HG02840 (cell line): ENCODE measurements around the gene RNF7.
"Not testable (repeated sequence)": the region's sequence is repeated elsewhere in the genome, so short reads cannot be mapped to it uniquely, and the experiment has no call there.

ENCODE experiments used
- ATAC-seq: cut with Tn5 transposase; IDR thresholded peaks from one replicate; pipeline ENCODE4 v1.9.1; 2021; ENCODE audit warnings: mild to moderate bottlenecking, moderate library complexity, moderate number of reproducible peaks; ENCODE audit not compliant: unreplicated experiment, low FRiP score

The RNF7 gene

GRCh38 chr3:141729240-141729639 lies 8.9 kb upstream of the RNF7 start:
- ATAC-seq, result no peak

DNA sequence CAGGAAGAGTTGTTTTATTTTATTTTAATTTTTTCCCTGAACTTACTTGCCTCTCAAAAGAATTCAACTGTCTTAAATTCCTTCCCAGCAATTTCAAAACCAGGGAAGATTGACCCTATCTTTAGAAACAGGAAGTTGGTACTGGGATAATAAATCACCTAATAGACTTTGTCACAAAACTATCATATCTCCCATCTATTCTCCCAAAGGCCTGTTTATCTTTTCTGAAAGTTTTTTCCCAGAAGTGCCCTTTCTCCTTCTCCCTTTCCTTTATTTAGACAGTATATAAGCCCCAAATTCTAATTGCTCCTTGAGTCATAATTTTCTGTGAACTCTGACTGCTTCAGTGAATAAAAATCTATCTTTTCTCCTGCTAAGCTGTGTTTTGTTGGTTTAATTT lies 2.9 kb upstream of the RNF7 start:
- ATAC-seq, result no peak

- ATAC-seq, result no peak
Observed at GRCh38 chr3:141735770-141736465, 2.2 kb upstream of the RNF7 start.

DNA sequence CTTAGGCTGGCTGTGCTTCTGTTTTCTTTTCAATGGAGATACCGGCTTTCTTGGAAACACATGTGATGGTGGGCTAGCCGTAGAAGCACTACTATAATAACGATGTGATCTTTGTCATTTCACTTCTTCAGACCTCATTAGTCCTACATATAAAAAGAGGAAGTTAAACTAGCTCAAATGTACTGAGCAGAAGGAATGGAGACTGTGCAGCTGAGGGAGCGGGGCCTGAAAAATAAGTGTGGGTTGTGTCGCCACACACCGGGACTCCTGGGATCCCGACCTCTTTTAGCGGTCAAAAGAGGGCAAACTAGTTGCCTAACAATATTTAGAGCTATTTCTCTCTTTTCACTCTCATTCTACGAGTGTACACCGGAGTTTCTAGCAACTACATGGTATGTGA lies 1.0 kb upstream of the RNF7 start:
- ATAC-seq, result no peak

GRCh38 chr3:141737678-141738021 lies 448 bp upstream of the RNF7 start:
- no peak for ATAC-seq

DNA sequence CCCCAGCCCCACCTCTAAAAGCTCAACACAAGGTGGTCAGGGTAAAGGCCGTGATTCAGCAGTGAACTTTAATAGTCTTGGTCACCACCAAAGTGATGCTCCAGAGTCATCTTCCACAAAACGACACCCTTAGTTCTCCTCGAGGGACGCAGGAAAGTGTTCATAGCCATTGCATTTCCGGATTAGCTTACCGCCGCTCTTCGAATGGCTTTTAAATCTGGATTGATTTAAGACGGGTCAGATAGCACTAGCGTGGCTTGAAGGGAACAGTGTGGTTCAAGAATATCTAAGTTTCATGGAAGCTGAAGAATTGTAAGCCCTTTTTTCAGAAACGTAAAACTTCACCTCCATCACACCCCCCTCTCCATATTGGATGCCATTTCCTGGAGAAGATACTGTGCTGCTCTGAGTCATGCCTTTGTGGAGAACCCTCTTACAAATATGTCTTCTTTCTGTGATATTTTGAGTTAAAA lies 829 bp downstream of the RNF7 start:
- no peak for ATAC-seq

- no peak for ATAC-seq
Observed at GRCh38 chr3:141739731-141740130, 1.6 kb downstream of the RNF7 start.

GRCh38 chr3:141740349-141740748 lies 2.3 kb downstream of the RNF7 start:
- ATAC-seq, result no peak

DNA sequence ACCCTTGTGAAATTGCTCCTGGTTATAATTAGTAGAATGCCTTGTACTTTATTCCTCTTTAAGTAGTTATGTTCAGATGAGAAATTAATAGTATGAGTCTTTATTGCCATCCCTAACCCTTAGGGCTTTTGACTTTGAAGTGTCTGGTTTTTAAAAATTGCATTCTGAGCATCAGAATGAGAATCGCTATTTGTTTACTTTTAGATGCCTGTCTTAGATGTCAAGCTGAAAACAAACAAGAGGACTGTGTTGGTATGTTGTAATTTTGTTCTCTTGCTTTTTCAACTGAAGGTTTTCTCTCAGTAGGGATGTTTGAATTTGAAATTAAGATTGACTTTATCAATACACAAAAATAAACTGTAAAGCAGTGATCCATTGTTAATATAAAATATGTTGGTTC lies 5.2 kb downstream of the RNF7 start:
- ATAC-seq, result no peak

GRCh38 chr3:141746962-141747361 lies 8.9 kb downstream of the RNF7 start:
- ATAC-seq, result no peak

GRCh38 chr3:141753399-141753798 lies 15.3 kb downstream of the RNF7 start:
- ATAC-seq, result no peak

- ATAC-seq, result no peak
Observed at GRCh38 chr3:141754032-141754431, 15.9 kb downstream of the RNF7 start.

DNA sequence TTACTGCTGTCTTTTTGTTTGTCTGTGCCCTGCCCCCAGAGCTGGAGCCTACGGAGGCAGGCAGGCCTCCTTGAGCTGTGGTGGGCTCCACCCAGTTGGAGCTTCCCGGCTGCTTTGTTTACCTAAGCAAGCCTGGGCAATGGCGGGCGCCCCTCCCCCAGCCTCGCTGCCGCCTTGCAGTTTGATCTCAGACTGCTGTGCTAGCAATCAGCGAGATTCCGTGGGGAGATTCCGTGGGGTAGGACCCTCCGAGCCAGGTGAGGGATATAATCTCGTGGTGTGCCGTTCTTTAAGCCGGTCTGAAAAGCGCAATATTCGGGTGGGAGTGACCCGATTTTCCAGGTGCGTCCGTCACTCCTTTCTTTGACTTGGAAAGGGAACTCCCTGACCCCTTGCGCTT lies 24.5 kb downstream of the RNF7 start:
- ATAC-seq, result not testable (repeated sequence)

- ATAC-seq, result no peak
Observed at GRCh38 chr3:141763088-141763750, 25.1 kb downstream of the RNF7 start, which contains the start of gene GRK7. TSS of gene GRK7 (plus strand) at chr3:141763408. CDS start at chr3:141778285, 14,877 bp downstream.

DNA sequence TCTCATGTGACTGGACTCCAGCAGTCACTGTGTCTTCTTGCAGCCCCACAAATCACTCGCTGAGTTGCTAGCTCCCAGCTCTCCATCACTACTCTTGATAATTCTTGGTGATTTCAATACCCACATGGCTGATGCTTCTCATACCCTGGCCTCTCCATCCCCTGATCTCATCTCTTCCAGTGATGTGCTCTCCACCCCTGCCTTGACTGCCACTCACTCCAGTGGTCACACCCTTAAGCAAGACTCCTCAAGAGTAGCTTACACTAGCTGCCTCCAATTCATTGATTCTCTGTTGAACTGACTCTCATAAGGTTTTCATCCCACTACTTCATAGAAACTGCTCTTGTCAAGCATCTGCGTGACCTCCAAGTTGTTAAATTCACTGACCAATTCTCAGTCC lies 25.9 kb downstream of the RNF7 start:
- no peak for ATAC-seq

DNA sequence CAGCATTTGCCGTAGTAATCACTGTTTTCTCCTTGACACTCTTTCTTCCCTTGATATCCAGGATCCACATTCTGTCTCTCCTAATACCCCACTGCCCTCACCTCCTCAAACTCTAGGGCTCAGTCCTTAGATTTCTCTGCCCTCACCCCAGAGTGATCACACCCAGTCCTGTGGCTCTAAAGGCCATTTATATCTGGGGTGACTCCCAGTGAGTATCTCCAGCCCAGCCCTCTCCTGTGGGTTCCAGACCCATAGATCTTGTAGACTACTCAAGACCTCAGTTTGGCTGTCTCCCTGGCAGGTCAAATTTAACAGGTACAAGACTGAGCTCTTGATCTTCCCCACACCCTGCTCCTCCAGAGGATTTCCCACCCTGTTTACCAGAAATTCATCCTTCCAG lies 26.4 kb downstream of the RNF7 start:
- no peak for ATAC-seq

- ATAC-seq, result no peak
Observed at GRCh38 chr3:141764986-141765385, 26.9 kb downstream of the RNF7 start.

- ATAC-seq, result no peak
Observed at GRCh38 chr3:141767066-141767465, 29.0 kb downstream of the RNF7 start.

GRCh38 chr3:141769221-141769894 lies 31.3 kb downstream of the RNF7 start:
- no peak for ATAC-seq

DNA sequence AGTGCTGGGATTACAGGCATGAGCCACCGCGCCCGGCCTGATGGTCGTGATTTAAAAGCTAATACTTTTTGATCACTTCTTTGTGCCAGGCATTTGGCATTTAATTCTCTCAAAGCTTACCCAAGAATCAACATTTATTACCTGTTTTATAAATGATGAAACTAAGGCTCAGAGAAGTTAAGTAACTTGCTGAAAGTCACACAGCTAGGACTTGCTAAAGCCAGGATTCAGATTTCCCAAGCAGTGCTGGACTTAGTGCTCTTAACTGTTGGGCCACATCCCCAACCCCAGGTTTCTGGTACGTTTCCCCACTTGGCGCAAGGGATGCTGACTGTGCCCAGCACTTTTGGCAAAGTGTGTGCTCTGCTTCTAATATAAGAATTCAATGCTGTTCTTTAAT lies 35.6 kb downstream of the RNF7 start:
- no peak for ATAC-seq

GRCh38 chr3:141776376-141776775 lies 38.3 kb downstream of the RNF7 start:
- ATAC-seq, result no peak

DNA sequence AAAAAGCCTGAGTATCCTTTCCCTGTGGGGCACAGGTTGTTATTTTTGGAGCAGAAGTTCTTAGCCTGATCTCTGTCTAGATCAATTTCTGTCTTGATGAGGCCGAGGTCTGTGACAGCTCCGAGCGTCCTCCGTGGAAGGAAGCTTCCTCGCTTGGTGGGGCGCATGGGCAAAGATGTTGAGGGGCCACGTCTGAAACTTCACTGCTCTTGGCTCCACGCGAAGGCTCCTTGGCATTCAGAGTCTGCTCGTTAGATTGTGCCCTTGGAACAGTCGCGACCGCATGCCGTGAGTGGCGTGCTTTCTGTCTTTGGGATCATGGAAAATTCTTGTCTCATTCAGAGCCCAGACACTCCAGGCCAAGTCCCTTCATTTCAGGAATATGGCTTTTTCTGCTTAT lies 38.8 kb downstream of the RNF7 start:
- no peak for ATAC-seq
